HG02970 (cell line): ENCODE measurements around the gene CCDC91.

Experiments used
- ATAC-seq: cut with Tn5 transposase; IDR thresholded peaks from one replicate; pipeline ENCODE4 v1.9.1; 2021; ENCODE audit warnings: mild to moderate bottlenecking, moderate library complexity, moderate number of reproducible peaks; ENCODE audit not compliant: unreplicated experiment, low FRiP score

The CCDC91 gene

DNA sequence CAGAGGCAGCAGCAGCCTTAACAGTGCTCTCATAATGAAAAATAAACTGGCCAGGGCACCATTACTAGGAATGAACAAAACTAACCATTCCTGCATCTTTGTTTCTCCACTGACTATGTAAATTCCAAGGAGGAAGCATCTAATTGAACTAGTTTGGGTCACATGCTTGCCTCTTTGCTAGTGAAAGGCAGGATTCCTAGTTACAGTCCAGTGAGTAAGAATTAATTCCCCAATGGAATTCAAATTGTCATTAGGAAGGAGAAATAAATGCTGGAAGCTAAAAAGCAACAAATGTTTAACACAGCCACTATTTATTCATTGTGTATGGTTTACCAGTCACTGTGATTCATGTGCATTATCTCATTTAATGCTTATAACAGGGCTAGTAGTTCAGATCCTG, 316.0 kb downstream of the CCDC91 start:
- ATAC-seq: no peak

DNA sequence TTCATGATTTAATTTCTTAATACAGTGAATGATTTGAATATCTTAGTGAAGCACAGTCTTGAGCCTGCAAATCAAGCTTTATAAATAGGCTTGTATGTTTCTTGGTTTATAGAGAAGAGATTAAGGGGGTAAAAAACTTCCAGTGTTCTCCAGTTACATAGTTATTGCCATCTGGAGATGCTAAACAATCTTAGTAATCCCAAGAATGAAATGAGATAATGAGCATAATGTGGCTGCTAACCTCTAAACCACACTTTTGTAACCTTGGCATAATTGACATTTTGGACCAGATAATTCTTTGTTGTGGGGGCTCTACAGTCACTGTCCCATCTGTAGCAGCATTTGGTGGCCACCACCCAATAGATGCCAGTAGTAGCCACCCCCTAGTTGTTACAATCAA, 316.8 kb downstream of the CCDC91 start:
- no peak for ATAC-seq

DNA sequence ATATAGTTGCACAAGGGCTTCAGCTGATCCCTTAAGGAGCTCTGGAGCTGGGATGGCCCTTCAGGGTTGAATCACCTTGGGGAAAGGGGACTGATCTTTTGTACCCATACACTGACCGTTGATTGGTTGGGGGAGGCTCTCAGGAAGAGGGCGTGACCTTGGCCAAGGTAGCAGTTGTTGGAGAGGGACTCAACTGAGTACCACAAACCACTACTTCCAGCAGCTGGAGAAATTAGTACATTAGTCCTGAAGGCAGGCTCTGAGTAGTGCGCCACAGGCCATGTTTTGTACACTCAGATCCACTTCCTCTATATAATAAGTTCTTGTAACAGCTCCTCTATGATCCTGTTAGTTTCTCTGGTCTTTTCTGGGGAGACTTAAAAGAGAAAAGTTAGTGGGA, 317.6 kb downstream of the CCDC91 start:
- no peak for ATAC-seq

DNA sequence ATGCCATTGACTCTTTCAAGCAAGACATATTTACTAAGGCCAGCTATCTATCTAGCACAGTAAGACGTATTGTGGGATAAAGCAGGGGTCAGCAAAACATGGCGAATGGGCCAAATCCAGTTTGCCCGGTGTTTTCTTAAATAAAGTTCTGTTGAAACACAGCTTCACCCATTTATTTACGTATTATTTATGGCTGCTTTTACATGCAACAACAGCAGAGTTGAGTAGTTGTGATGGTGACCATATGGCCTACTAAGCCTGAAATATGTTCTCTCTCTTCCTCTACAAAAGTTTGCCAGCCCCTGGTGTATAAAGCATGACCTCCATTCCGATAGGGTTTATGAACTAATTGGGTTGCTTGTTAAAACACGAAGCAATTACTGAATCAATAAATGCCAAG, 322.1 kb downstream of the CCDC91 start:
- ATAC-seq: no peak

DNA sequence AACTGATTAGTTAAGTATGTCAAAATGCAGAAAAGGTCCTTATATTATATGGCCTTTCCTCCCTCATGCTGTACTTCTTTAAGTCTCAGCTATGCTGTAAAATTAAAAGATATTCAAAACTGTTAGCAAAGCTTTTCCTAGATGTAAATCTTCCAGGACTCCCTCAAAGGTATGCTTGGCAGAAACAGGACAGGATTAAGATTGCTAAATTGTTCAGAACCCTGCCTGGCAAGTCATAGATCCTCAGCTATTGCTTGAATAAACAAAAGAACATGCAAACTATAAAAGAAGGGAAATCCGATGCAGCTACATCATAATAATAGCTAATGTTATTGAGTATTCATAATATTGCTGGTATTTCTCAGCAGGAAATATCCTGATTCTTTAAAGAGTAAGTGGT, 322.6 kb downstream of the CCDC91 start:
- no peak for ATAC-seq

DNA sequence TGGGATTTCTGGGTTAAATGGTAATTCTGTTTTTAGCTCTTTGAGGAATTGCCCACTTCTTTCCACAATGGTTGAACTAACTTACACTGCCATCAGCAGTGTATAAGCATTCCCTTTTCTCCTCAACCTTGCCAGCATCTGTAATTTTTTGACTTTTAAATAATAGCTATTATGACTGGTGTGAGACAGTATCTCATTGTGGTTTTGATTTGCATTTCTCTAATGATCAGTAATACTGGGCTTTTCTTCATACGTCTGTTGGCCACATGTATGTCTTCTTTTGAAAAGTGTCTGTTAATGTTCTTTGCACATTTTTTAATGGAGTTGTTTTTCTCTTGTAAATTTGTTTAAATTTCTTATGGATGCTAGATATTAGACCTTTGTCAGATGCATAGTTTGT, 323.7 kb downstream of the CCDC91 start:
- ATAC-seq: no peak

DNA sequence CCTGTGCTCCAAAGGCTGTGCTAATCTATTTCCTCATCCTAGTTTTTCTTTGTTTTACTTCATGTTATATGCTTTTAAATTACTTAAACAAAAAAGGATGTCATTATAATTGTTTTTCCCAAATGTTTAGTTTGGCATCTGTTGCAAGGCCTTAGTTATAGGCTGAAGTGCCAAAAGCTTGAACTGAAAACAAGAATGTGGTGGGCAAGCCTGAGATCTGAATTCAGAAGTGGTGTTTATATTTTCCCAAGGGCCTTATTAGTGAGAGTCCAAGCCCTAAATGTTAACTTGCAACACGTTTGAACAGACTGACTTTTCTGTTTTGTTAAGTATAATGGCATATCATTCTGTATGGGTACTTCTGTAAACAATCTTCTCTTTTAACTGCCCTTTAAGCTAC, 326.8 kb downstream of the CCDC91 start:
- ATAC-seq: no peak

DNA sequence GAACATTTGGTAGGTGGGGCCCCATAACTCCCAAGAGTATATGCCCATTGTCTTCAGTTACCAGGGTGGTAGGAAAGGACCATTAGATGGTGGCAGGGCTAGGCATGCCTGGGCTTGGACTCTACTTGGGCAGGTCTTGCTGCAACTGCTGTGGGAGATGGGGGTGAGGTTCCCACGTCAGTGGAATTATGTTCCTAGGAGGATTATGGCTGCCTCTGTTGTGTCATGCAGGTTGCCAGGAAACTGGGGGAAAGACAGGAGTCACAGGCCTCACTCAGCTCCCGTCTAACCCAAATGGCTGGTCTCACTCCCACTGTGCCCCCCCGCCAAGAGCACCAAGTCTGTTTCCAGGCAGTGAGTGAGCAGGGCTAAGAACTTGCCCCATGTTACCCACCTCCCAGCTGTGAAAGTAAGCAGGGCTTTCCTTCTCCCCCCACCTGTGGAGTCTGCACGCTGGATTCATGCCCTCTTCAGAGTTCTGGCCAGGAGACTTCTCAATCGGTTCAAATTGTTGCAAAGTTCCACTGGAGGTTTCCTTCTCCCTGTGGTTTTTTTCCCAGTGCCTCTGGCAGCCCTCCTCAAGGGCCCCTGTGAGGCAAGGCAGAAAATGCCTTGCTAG, 337.5 kb downstream of the CCDC91 start:
- no peak for ATAC-seq

DNA sequence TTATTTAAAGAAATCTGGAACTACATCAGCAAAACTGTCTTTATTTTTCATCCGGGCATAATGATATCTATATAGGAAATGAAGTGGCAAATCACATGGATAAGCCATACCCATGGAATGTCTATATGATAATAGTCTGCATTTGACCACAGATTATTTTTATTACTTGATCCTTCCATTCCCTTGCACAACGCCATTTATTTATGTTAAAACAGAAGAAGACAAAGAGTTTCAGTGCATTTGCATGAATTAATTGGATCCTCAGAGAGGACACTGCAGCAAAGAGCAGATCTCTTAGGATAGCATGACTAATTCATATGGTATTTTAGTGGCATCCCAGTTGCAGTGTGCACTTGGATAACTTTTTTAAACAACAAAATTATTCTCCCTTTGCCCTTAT, 345.0 kb downstream of the CCDC91 start:
- no peak for ATAC-seq

DNA sequence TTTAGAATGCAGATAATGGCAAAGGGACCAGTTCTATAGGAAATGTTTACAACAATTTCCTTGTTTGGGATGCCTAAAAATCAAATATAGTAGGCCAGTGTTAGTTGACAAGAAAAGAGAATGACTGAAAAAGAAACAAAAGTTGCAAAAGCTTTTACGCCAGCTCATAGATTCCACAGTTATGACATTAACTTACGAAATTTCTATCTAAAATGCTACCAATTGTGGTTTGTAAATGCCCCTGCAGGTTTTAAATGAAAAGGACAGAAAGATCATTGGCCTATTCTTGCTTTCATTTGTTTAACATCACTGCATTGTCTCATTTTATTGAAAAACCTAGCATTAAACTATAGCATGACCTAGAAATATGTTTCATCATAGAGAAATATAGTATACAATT, 345.8 kb downstream of the CCDC91 start:
- no peak for ATAC-seq

DNA sequence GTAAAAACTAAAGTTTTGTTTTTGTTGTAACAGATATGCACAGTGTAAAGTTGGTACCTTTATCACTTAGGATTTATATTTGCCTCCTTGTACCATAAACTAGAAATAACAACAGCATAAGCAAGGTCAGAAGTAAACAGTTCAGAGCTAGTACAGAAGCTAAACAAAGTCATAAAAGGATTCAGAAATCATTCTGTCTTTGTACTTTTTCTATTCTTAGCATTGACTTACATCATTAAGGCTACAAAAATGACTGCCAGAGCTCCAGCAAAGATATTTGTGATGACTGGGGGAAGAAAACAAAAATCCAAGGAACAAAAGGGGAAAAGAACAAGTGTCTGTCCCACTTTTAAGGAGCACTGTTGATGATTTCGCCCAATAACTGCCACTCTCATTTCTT, 347.2 kb downstream of the CCDC91 start:
- ATAC-seq: no peak

DNA sequence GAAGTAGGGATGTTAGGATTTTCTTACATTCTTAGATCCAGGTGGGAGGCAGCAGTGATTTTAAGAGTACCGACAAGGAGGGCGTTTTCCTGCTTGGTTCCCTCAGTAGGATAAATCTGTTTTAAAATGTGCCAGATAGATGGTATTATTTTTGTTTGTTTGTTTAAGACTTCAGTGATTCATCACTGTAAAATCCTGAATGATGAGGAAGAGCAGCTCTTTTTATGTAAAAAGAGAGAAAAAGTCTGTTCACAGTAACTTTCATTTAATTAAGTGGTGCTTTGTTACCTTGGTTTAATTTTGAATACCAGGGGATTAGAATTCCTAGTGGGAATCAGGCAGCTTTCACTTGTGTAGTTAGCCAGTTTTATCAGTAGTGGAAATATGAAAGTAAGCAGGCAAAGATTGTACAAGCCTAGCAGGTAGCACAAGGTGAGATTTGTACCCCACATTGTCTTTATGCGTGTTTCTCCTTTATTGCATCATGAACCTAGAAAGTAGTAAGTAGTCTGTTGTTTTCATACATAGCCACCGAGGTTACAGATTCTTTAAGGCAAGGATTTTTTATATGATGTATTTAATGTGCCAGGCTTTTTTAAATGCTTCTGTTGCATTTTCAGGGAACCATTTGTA, 349.6 kb downstream of the CCDC91 start:
- ATAC-seq: no peak

DNA sequence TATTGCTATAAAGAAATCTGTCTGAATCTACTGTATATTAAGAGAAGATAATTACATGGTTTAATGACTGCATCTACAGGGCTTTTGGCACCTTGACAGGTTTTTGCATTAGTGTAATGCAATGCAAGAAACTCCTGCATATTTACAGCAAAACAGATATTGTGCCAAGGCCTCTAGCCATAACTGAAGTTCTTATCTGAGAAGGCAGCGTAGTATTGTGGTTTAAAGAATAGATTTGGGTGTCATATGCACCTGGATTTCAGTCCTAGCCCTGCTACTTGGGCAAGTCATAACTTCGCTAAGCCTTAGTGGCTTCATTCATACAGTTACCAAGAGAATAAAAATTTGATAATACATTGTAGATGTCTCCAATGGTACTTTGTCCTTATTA, 350.1 kb downstream of the CCDC91 start:
- no peak for ATAC-seq

DNA sequence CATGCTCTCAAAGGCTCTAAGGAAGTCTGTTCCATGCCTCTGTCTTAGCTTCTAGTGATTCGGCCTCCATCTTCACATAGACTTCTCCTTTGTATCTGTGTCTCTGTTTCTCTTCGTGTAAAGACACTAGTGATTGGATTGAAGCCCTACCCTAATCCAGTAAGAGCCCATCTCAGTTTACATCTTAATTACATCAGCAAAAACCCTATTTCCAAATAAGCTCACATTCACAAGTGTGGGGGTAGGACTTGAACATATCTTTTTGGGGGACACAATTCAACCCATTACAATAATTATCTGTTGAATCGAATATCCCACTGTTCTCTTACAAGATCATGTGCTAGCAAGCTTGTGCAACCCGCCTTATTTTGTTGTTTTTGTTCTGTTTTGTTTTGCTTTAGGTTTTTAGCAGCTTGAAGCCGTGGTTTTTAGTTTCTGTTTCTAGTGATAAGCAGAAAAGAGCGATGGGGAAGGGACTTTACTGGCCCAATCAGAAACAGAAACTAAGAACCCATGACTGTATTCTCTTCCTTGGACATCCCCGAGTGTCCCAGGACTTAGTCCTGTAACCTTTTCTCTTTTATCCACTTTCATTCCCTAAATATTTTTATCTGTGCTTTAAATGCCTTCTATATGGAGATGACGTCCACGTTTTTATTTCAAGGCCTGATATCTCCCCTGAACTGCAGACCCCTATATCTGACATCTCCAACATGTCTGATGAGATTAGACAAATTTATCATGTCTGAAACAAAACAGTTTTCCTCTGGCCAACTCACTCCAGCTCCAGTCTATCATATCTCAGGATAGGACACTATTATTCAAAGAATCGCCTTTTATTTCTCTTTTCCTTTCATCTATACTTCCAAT, 353.0 kb downstream of the CCDC91 start:
- ATAC-seq: no peak

DNA sequence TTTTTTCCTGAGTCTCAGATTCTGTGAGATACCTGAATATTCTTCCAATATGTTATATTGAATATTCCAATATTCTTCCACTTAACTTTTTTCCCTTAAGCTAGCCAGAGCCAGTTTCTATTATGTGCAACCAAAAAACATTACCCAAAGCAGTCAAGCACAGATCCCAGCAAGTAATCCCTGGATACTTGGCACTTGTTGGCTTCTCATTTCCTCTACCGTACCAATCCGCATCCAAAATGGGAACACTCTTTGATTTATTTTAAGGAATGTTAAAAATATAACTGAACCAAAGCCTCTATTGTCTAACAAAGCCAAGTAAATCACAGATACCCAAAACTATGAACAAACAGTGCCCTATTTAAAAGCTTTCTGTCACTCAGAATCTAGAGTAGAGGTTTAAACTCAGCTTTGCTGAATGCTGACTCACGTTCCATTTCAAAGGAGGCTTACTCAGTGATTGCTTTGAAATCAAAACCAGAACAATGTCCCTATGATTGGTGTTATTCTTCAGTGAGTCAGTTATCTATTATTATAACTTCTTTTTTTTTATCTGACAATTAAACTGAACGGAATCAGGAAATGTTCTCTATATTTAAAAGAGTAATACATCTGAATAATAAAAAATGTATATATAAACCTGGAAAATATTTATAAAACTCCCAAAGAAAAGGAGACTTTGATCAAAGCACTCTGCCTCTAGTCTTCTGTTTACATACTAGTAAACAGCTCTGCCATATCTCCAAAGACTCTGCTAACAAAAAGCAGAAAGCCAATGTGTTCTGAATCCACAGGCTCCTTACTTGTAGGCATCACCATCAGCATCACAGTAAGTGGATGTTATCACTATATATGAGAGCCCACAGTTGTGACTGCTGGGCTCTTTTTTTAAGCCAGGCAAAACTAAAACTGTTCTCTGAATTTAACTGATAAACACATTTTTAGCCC, 360.8 kb downstream of the CCDC91 start:
- no peak for ATAC-seq

DNA sequence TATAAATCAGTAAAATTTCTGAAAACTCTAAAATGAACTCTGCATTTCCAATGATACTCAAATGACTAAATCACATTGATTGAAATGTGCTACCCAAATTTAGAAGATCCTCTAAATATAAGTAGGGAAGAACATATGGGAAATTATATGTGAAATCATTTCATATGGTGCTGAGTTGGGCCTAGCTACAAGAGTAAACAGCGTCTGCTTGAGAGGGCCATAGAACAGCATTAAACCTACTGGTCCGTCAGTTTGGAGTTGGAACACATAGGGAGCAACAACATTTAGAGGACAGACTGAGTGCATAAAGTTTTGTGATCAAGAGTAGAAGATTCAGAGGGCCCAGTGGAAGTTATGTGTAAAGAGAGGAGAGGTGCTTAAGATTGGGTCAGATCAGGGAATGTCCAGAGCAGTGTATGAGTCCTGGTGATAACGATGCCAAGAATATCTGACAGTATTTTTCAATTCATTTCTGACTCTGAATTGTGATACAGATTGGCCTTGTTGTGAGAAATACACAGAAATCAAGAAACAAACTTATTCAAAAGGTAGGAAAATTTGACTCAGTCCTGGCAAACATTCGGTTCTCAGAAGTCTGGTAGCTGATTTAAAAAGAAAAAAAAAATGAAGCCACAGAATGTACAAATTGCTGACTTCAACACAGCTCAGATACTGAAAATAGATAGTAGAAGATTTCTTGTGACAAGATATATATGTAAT, 362.2 kb downstream of the CCDC91 start:
- no peak for ATAC-seq

DNA sequence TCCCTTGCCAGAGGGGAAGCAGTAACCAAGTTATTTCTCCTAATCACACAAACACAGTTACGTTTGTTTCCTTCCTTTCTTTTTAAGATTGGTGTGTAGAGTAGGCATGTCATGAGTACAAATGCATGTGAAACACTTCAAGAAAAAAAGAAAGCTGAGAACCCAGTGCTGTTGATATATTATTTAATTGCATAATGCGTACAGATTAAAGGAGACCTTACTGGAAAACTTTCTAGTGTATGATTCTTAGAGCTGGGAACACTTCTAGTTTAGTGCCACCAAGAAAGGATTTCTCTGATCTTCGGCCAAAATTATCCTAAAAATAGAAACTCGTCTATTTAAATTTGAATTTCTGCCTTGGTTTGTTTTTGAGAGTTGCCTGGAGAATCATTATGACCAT, 365.5 kb downstream of the CCDC91 start:
- no peak for ATAC-seq

DNA sequence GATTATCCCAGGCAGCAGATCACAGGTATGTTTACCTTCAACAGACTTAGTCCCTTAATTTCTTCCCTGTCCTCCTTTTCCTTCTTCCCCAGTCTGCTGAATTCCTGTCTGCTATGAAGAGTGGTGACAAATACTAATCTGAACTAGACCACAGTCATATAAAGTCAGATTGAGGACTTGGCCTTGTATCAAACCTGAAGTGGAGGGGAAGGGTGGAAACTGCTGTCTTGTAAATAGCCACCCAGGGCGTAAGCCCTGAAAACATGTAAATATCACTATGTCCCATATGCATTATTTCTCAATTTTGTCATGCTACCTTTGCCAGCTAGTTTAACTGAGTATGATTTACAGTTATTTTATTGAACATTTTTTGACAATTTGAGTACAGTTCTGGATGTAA, 368.0 kb downstream of the CCDC91 start:
- no peak for ATAC-seq

DNA sequence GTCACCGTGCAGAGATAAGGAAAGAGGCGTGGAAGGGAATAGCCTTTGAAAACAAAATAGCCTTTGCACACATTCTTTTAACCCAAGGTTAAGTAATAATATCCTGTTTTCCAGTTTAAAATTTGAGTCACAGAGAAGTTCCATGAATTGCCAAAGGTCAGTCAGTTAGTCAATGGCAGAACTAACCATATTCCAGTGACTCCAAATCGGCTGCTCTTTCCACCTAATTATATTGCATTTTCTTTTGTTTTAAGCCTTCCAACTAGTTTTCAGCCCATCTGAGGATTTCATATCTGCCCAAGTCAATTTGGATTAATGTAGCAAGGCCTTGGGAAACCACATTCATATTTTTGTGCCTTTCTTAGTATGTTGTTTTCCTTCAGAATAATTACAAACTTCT, 373.0 kb downstream of the CCDC91 start:
- no peak for ATAC-seq

DNA sequence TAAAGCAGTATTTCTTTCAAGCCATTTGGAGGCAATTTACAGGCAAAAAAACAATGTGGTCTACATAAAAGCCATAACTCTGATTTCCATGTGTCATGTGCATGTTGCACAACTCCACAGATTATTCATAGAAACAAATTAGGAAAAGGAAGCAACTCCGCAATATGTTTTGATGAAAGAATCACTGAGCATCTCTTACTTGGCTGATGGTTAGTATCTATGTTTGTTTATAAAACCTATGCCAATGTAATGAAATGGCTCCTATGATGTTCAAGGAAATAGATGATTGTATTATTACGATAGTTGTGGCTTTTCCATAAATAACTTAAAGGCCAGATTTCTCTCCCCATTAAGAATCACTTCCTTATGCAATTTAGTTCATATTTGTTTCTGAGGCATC, 373.7 kb downstream of the CCDC91 start:
- no peak for ATAC-seq
